Non-pigmented ciliary epithelial cell (primary cell): Measurements from ENCODE around the gene EFCAB10.
A peak's percentile ranks its signal among the peaks of the same experiment; 100 is the strongest.
"Not testable (repeated sequence)": the region's sequence is repeated elsewhere in the genome, so short reads cannot be mapped to it uniquely, and the experiment has no call there.

Experiments
- DNase-seq: peaks from one replicate; pipeline ENCODE4 v3.0.0-alpha.2; 2010; ENCODE audit warnings: low read depth

Gene EFCAB10

GRCh38 chr7:105530546-105530945, 50.7 kb downstream of the EFCAB10 start:
- no peak for DNase-seq

GRCh38 chr7:105530126-105530525, 51.2 kb downstream of the EFCAB10 start:
- DNase-seq: no peak

GRCh38 chr7:105527737-105528136, 53.6 kb downstream of the EFCAB10 start:
- not testable (repeated sequence) for DNase-seq

DNA sequence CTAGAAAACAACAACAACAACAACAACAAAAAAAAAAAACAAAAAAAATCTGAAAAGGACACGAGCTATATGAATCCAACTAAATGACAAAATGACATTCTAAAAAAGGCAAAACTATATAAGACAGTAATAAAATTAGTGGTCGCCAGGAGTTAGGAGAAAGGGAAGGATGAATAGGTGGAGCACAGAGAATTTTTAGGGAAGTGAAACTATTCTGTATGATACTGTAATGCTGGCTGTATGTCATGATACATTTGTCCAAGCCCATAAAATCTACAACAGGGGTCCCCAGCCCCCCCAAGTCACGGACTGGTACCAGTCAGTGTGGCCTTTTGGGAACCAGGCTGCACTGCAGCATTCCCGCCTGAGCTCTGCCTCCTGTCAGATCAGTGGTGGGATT, 56.5 kb downstream of the EFCAB10 start:
- DNase-seq: no peak

DNA sequence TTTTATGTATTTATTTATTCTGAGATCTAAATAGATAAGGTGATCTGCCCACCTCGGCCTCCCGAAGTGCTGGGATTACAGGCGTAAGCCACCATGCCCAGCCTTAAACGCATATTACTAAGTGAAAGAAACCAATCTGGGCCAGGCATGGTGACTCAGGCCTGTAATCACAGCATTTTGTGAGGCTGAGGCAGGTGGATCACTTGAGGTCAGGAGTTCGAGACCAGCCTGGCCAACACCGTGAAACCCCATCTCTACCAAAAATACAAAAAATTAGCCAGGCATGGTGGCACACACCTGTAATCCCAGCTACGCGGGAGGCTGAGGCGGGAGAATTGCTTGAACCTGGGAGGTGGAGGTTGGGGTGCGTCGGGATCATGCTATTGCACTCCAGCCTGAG, 56.9 kb downstream of the EFCAB10 start:
- DNase-seq: not testable (repeated sequence)

- DNase-seq: peak; percentile 31
Observed at GRCh38 chr7:105521717-105522463, 59.4 kb downstream of the EFCAB10 start, which contains the start of gene PUS7. TSS of gene PUS7 (minus strand) at chr7:105522271. CDS start at chr7:105508512, 13,759 bp downstream.

- DNase-seq: no peak
Observed at GRCh38 chr7:105521027-105521716, 60.1 kb downstream of the EFCAB10 start.

- not testable (repeated sequence) for DNase-seq
Observed at GRCh38 chr7:105520620-105521019, 60.7 kb downstream of the EFCAB10 start.

DNA sequence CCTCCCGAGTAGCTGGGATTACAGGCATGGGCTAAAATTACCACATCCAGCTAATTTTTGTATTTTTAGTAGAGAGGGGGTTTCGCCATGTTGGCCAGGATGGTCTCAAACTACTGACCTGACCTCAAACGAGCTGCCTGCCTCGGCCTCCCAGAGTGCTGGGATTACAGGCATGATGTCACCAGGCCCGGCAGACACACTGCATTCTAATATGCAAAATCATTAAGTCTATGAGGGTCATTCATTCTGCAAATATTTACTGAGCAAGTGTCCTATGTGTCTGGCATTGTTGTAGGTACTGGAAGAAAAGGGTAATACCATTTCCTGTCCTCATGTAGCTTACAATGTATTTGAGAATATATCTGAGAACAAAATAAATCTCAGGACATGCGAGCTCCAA, 61.9 kb downstream of the EFCAB10 start:
- no peak for DNase-seq

- not testable (repeated sequence) for DNase-seq
Observed at GRCh38 chr7:105515610-105516009, 65.7 kb downstream of the EFCAB10 start.
